ENCODE measurements around the gene CLTB. TPM values are rescaled to one million over a fixed set of nuclear protein-coding genes. Genes with fewer than 3 reads are reported as not detected.
A peak's percentile ranks its signal among the peaks of the same experiment; 100 is the strongest.

Gene CLTB
- total and polyA plus RNA-seq, 4 donors: 86.7 to 160 (median 134) TPM

GRCh38 chr5:176436656-176437055 lies 20.3 kb upstream of the CLTB start:
- no peak overlapping the region for H3K4me3 ChIP-seq (ENCODE audit: low read length in 2 of 2)
- no peaks in the 10 kb centered on the region for H3K9me3 ChIP-seq (ENCODE audit: control insufficient read depth, low read length)
- no peak for ATAC-seq (ENCODE audit: low FRiP score)
- no peak overlapping the region for H3K27ac ChIP-seq (ENCODE audit: low read depth in 1 of 2, low read length in 2 of 2)
- H3K4me1 ChIP-seq (ENCODE audit: control insufficient read depth in 1 of 2, insufficient read depth in 2 of 2, low read length in 2 of 2): no peaks in the 10 kb centered on the region
- intact Hi-C loops (cut with DNase I): no loop called here
- H3K27me3 ChIP-seq (ENCODE audit: control insufficient read depth in 1 of 2, insufficient read depth in 2 of 2, low read length in 1 of 2): no peaks in the 10 kb centered on the region
- whole genome bisulfite sequencing, 2 donors: 55 to 56% methylated on average over 5 of the region's 5 CpGs
- DNase-seq: no peak
- H3K36me3 ChIP-seq (ENCODE audit: control insufficient read depth in 1 of 2, insufficient read depth in 2 of 2, low read length in 1 of 2): no peaks in the 10 kb centered on the region

GRCh38 chr5:176432707-176433106 lies 16.4 kb upstream of the CLTB start:
- Histone ChIP-seq H3K4me3 (ENCODE audit: low read length in 2 of 2) (no peak overlapping the region), H3K27me3 (ENCODE audit: control insufficient read depth in 1 of 2, insufficient read depth in 2 of 2, low read length in 1 of 2) (no peaks in the 10 kb centered on the region), H3K9me3 (ENCODE audit: control insufficient read depth, low read length) (no peaks in the 10 kb centered on the region), H3K36me3 (ENCODE audit: control insufficient read depth in 1 of 2, insufficient read depth in 2 of 2, low read length in 1 of 2) (no peaks in the 10 kb centered on the region), H3K4me1 (ENCODE audit: control insufficient read depth in 1 of 2, insufficient read depth in 2 of 2, low read length in 2 of 2) (no peaks in the 10 kb centered on the region), H3K27ac (ENCODE audit: low read depth in 1 of 2, low read length in 2 of 2) (no peak overlapping the region)
- 88 to 89% methylated on average over 4 to 5 of the region's 5 CpGs for WGBS, 2 donors
- intact Hi-C loops (cut with DNase I): no loop called here
- DNase-seq: no peak
- ATAC-seq (ENCODE audit: low FRiP score): no peak

- Histone ChIP-seq H3K9me3 (ENCODE audit: control insufficient read depth, low read length) (no peaks in the 10 kb centered on the region), H3K27ac (ENCODE audit: low read depth in 1 of 2, low read length in 2 of 2) (no peak overlapping the region), H3K4me1 (ENCODE audit: control insufficient read depth in 1 of 2, insufficient read depth in 2 of 2, low read length in 2 of 2) (no peaks in the 10 kb centered on the region), H3K4me3 (ENCODE audit: low read length in 2 of 2) (no peak overlapping the region), H3K27me3 (ENCODE audit: control insufficient read depth in 1 of 2, insufficient read depth in 2 of 2, low read length in 1 of 2) (no peaks in the 10 kb centered on the region), H3K36me3 (ENCODE audit: control insufficient read depth in 1 of 2, insufficient read depth in 2 of 2, low read length in 1 of 2) (no peaks in the 10 kb centered on the region)
- intact Hi-C loops (cut with DNase I): no loop called here
- ATAC-seq (ENCODE audit: low FRiP score) (no peak), DNase-seq (no peak)
- 78% methylated on average over 4 of the region's 4 CpGs for WGBS, 2 donors
Observed at GRCh38 chr5:176429972-176430371, 13.6 kb upstream of the CLTB start.

GRCh38 chr5:176427971-176428370 lies 11.6 kb upstream of the CLTB start:
- Histone ChIP-seq H3K4me1 (ENCODE audit: control insufficient read depth in 1 of 2, insufficient read depth in 2 of 2, low read length in 2 of 2) (no peaks in the 10 kb centered on the region), H3K27me3 (ENCODE audit: control insufficient read depth in 1 of 2, insufficient read depth in 2 of 2, low read length in 1 of 2) (no peaks in the 10 kb centered on the region), H3K27ac (ENCODE audit: low read depth in 1 of 2, low read length in 2 of 2) (no peak overlapping the region), H3K4me3 (ENCODE audit: low read length in 2 of 2) (no peak overlapping the region), H3K9me3 (ENCODE audit: control insufficient read depth, low read length) (no peaks in the 10 kb centered on the region), H3K36me3 (ENCODE audit: control insufficient read depth in 1 of 2, insufficient read depth in 2 of 2, low read length in 1 of 2) (no peaks in the 10 kb centered on the region)
- DNase-seq: no peak
- ATAC-seq (ENCODE audit: low FRiP score): no peak
- intact Hi-C loops (cut with DNase I): no loop called here
- 66 to 78% methylated on average over 4 of the region's 4 CpGs for WGBS, 2 donors

GRCh38 chr5:176426876-176427275 lies 10.5 kb upstream of the CLTB start:
- H3K4me3 ChIP-seq (ENCODE audit: low read length in 2 of 2): no peak overlapping the region
- no peaks in the 10 kb centered on the region for H3K36me3 ChIP-seq (ENCODE audit: control insufficient read depth in 1 of 2, insufficient read depth in 2 of 2, low read length in 1 of 2)
- 85 to 91% methylated on average over 1 of the region's 1 CpG for WGBS, 2 donors
- no peaks in the 10 kb centered on the region for H3K4me1 ChIP-seq (ENCODE audit: control insufficient read depth in 1 of 2, insufficient read depth in 2 of 2, low read length in 2 of 2)
- H3K27me3 ChIP-seq (ENCODE audit: control insufficient read depth in 1 of 2, insufficient read depth in 2 of 2, low read length in 1 of 2): no peaks in the 10 kb centered on the region
- H3K9me3 ChIP-seq (ENCODE audit: control insufficient read depth, low read length): no peaks in the 10 kb centered on the region
- intact Hi-C loops (cut with DNase I): no loop called here
- DNase-seq: no peak
- H3K27ac ChIP-seq (ENCODE audit: low read depth in 1 of 2, low read length in 2 of 2): no peak overlapping the region
- ATAC-seq (ENCODE audit: low FRiP score): no peak

- 81 to 89% methylated on average over 1 of the region's 1 CpG for WGBS, 2 donors
- no peak for DNase-seq
- Histone ChIP-seq H3K27me3 (ENCODE audit: control insufficient read depth in 1 of 2, insufficient read depth in 2 of 2, low read length in 1 of 2) (no peaks in the 10 kb centered on the region), H3K9me3 (ENCODE audit: control insufficient read depth, low read length) (no peaks in the 10 kb centered on the region), H3K36me3 (ENCODE audit: control insufficient read depth in 1 of 2, insufficient read depth in 2 of 2, low read length in 1 of 2) (no peaks in the 10 kb centered on the region), H3K4me1 (ENCODE audit: control insufficient read depth in 1 of 2, insufficient read depth in 2 of 2, low read length in 2 of 2) (no peaks in the 10 kb centered on the region), H3K27ac (ENCODE audit: low read depth in 1 of 2, low read length in 2 of 2) (no peak overlapping the region), H3K4me3 (ENCODE audit: low read length in 2 of 2) (no peak overlapping the region)
- intact Hi-C loops (cut with DNase I): no loop called here
- no peak for ATAC-seq (ENCODE audit: low FRiP score)
Observed at GRCh38 chr5:176425791-176426190, 9.5 kb upstream of the CLTB start.

GRCh38 chr5:176425138-176425537 lies 8.8 kb upstream of the CLTB start:
- 0 to 5% methylated on average over 1 of the region's 1 CpG for WGBS, 2 donors
- no peak overlapping the region for H3K4me3 ChIP-seq (ENCODE audit: low read length in 2 of 2)
- H3K4me1 ChIP-seq (ENCODE audit: control insufficient read depth in 1 of 2, insufficient read depth in 2 of 2, low read length in 2 of 2): no peaks in the 10 kb centered on the region
- H3K27ac ChIP-seq (ENCODE audit: low read depth in 1 of 2, low read length in 2 of 2): no peak overlapping the region
- no peaks in the 10 kb centered on the region for H3K36me3 ChIP-seq (ENCODE audit: control insufficient read depth in 1 of 2, insufficient read depth in 2 of 2, low read length in 1 of 2)
- intact Hi-C loops (cut with DNase I): no loop called here
- no peaks in the 10 kb centered on the region for H3K27me3 ChIP-seq (ENCODE audit: control insufficient read depth in 1 of 2, insufficient read depth in 2 of 2, low read length in 1 of 2)
- ATAC-seq (ENCODE audit: low FRiP score) (no peak), DNase-seq (no peak)
- H3K9me3 ChIP-seq (ENCODE audit: control insufficient read depth, low read length): no peaks in the 10 kb centered on the region

GRCh38 chr5:176424181-176424580 lies 7.8 kb upstream of the CLTB start:
- no peaks in the 10 kb centered on the region for H3K4me1 ChIP-seq (ENCODE audit: control insufficient read depth in 1 of 2, insufficient read depth in 2 of 2, low read length in 2 of 2)
- H3K27ac ChIP-seq (ENCODE audit: low read depth in 1 of 2, low read length in 2 of 2): peak overlapping the region in 1 of 2 donors; percentile 21
- intact Hi-C loops (cut with DNase I): no loop called here
- ATAC-seq (ENCODE audit: low FRiP score): peak; percentile 52
- DNase-seq: no peak
- no peak overlapping the region for H3K4me3 ChIP-seq (ENCODE audit: low read length in 2 of 2)
- no peaks in the 10 kb centered on the region for H3K9me3 ChIP-seq (ENCODE audit: control insufficient read depth, low read length)
- H3K36me3 ChIP-seq (ENCODE audit: control insufficient read depth in 1 of 2, insufficient read depth in 2 of 2, low read length in 1 of 2): no peaks in the 10 kb centered on the region
- 3 to 8% methylated on average over 3 of the region's 3 CpGs for WGBS, 2 donors
- H3K27me3 ChIP-seq (ENCODE audit: control insufficient read depth in 1 of 2, insufficient read depth in 2 of 2, low read length in 1 of 2): no peaks in the 10 kb centered on the region

GRCh38 chr5:176420972-176421544 lies 4.7 kb upstream of the CLTB start:
- H3K27me3 ChIP-seq (ENCODE audit: control insufficient read depth in 1 of 2, insufficient read depth in 2 of 2, low read length in 1 of 2): no peaks in the 10 kb centered on the region
- 40 to 53% methylated on average over 2 of the region's 2 CpGs for WGBS, 2 donors
- intact Hi-C loops (cut with DNase I): no loop called here
- ATAC-seq (ENCODE audit: low FRiP score): no peak
- no peak for DNase-seq
- H3K4me3 ChIP-seq (ENCODE audit: low read length in 2 of 2): no peak overlapping the region
- H3K4me1 ChIP-seq (ENCODE audit: control insufficient read depth in 1 of 2, insufficient read depth in 2 of 2, low read length in 2 of 2): no peaks in the 10 kb centered on the region
- no peaks in the 10 kb centered on the region for H3K36me3 ChIP-seq (ENCODE audit: control insufficient read depth in 1 of 2, insufficient read depth in 2 of 2, low read length in 1 of 2)
- no peaks in the 10 kb centered on the region for H3K9me3 ChIP-seq (ENCODE audit: control insufficient read depth, low read length)
- no peak overlapping the region for H3K27ac ChIP-seq (ENCODE audit: low read depth in 1 of 2, low read length in 2 of 2)

All from aorta (tissue), 5 donors.